ENCODE results near the gene PIP5KL1.

DNA sequence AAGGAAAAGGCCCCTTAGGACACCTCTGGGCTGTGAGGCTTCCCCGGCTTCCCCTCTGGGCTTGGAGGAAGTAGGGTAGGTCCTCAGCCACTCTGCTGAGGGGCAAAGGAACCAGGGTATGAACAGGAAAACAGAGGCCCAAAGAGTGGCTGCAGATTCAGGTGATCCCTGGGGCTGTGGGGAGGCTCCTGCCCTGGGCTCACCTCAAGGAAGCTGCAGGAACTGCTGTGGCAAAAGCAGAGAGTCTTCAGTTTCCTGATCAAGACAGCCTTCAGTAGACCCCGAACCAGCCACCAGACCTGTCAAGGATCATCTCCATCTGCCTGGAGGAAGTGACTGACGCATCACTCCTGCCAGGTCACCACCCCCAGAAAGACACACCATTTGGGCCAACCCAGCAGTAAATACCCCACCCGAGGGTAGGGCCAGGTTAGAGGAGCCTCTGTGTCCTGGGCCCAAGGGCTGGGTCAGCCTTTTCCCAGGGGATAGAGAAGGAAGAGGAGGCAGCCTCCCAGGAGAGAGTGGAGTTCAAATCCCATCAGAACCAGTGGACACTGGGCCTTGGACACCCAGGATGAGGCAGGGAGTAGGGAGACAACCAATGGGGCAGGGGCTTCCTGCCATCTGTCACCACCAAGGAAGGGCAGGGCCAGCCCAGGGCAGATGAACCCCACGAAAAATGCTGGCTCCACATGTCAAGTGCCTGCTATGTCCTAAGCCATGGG is 25.4 kb downstream of the PIP5KL1 start:
- TF ChIP-seq, protein P1, sequence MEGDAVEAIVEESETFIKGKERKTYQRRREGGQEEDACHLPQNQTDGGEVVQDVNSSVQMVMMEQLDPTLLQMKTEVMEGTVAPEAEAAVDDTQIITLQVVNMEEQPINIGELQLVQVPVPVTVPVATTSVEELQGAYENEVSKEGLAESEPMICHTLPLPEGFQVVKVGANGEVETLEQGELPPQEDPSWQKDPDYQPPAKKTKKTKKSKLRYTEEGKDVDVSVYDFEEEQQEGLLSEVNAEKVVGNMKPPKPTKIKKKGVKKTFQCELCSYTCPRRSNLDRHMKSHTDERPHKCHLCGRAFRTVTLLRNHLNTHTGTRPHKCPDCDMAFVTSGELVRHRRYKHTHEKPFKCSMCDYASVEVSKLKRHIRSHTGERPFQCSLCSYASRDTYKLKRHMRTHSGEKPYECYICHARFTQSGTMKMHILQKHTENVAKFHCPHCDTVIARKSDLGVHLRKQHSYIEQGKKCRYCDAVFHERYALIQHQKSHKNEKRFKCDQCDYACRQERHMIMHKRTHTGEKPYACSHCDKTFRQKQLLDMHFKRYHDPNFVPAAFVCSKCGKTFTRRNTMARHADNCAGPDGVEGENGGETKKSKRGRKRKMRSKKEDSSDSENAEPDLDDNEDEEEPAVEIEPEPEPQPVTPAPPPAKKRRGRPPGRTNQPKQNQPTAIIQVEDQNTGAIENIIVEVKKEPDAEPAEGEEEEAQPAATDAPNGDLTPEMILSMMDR (IDR thresholded peaks at IDR 0.05; ENCODE audit: low read depth, low read length) = no peak
- TF ChIP-seq, protein P2, sequence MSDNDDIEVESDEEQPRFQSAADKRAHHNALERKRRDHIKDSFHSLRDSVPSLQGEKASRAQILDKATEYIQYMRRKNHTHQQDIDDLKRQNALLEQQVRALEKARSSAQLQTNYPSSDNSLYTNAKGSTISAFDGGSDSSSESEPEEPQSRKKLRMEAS (IDR thresholded peaks at IDR 0.05; ENCODE audit: low read depth, low read length) = no peak
- no peak for TF ChIP-seq POLR2A (IDR thresholded peaks at IDR 0.05; ENCODE audit: extremely low read depth, insufficient read length)

All from NB4 (cell line).